Activated effector memory CD4-positive, alpha-beta T cell treated with anti-CD3 and anti-CD28 coated beads, Interleukin-2, amount 50 U/mL, for 16 hours (primary cell): Measurements from ENCODE around the gene PHC2.

Experiments used
- DNase-seq: peaks from one replicate; pipeline ENCODE4 v3.0.0-alpha.2; 2020

Gene PHC2

DNA sequence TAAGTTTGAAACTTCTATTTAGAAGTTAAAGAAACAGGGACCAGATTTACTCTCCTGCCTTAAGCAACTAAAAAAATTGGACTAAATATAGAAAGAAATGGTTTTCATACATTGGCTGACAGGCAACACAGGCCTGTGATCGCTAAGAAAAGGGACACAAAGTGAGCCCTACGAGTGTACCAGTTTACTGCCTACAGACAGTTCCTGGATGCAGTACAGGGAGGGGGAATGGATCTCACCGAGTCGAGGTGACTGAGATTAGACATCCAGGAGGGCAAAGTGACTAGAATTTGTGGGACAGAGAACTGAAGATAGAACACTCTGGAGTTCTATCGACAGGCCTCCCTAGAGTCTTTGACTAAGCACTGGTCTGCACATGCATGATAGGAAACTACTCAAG is 16.0 kb downstream of the PHC2 start:
- DNase-seq: no peak

GRCh38 chr1:33410091-33410701 is 20.7 kb downstream of the PHC2 start:
- DNase-seq: no peak

- no peak for DNase-seq
Observed at GRCh38 chr1:33408093-33408436, 22.8 kb downstream of the PHC2 start.

DNA sequence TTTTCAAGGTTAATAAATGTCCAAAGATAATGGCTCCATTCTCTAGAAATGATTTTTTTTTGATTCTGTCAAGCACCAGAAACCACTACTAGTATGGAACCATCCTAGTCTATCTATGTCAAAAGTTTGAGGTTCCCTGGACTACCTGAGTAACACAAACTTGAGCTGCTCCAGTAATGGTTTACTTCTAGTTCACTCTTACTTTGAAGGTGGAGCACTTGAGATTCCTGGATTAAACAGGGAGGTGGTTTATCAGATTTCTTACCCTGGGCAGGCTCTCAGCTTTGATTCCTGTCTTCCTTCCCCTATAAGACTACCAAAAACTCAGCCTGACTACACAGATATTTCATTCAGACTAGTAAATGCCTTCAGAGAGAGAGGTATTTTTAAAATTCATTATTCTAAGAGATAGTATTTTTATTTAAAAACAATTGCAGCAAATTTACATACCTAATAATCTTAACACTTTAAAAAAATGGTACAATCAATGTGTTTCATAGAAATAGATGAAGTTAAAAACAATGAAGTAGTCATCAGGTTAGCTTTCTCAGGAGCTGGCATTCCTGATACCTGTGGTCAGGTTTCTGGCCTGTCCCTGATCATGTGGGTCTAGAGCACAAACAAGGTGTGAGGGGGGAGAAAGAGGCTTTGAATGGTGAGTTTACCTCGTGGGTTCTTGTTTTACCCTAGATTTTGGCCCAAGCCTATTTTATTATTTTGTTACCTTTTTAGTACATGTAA is 23.4 kb downstream of the PHC2 start:
- DNase-seq: no peak

GRCh38 chr1:33402206-33402605 is 28.7 kb downstream of the PHC2 start:
- no peak for DNase-seq

DNA sequence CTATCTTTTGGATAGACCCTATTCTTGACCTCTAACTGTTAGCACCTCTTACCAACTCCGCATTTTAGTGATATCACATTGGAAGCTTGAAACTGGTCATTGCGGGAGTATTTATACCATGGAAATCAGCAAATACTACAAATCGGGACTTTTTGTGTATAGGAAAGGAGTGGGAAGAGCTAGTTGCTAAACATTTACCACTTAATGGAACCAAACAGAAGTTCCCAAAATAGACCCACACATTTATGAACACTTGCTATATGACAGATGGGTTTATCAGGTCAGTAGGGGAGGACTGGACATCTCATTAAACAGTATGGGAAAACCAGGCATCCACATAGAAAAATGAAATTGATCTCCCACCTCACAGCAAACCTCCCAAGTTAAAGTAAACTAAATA is 29.4 kb downstream of the PHC2 start:
- DNase-seq: no peak

- DNase-seq: no peak
Observed at GRCh38 chr1:33400153-33400911, 30.6 kb downstream of the PHC2 start.

DNA sequence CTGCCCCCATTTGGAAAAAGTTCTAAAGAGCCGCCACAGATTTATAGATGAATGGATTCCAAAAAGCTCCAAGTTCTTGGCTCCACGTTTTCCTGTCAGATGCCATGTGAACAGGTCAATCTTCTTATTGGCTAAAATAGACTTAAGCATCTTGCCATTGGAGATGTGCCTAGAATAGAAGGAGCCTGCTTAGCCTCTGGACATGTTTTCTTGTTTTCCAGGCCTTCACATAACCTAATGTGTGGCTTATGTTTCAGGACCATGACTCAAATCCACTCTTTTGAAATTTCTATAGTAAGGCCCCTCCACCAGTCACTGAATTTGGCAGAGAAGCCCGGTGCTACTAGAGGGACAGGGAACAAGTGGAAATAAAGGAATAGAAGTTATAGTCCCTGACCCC is 31.5 kb downstream of the PHC2 start:
- no peak for DNase-seq

DNA sequence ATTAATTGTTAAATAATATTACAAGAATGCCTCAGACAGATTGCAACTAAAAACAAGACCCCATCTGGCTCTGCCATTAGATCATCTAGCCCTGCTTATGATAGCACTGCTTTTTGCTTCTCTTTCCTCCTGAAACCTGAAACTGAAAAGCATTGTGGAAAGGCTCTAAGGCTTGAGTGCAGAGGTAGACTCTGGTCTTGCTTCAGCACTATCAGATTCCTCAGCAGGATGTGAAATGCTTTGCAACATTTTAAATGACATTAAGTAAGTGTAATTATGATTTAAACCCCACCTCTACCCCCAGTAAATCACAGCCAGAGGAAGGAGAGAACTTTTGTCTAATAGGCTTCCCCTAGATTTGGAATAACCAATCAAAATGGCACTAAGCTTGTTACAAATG is 32.9 kb downstream of the PHC2 start:
- DNase-seq: no peak

DNA sequence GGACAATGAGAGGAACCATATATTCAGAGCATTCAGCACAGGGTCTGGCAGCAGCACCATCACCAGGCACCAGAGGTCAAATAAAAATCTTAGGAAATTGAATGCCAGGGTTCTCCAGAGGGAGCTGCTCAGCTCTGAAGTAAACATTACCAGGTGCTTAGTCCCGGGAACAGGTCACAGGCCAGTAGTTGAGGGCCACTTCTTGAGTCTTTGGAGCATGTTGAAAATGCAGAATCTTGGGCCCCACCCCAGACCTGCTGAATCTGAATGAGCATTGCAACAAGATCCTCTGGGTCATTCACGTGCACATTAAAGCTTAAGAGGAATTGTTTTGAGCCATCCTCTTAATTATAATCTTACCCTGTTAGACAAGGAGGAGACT is 33.8 kb downstream of the PHC2 start:
- no peak for DNase-seq

- no peak for DNase-seq
Observed at GRCh38 chr1:33396188-33397124, 34.4 kb downstream of the PHC2 start.

- DNase-seq: no peak
Observed at GRCh38 chr1:33394770-33395169, 36.1 kb downstream of the PHC2 start.

GRCh38 chr1:33393991-33394390 is 36.9 kb downstream of the PHC2 start:
- DNase-seq: no peak

GRCh38 chr1:33393524-33393923 is 37.4 kb downstream of the PHC2 start:
- no peak for DNase-seq

DNA sequence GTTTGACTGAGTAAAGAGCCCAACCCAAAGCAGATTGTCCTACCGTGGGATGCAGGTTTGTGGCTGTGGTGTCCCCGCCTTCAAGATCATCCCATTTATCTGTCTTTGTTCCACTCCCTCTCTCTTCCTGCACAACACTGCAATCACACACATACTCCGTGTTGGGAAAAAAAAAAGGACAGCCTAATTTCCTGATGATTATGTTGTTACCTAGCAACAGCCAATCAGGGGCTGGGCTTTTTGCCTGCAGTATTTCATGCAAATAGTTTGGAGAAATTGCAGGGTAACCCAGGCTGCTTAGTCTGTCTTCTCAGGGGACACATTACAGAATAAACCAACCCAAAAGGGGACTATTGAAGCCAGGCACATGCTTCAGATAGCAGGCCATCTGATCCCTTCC is 38.3 kb downstream of the PHC2 start:
- no peak for DNase-seq

GRCh38 chr1:33392206-33392605 is 38.7 kb downstream of the PHC2 start:
- no peak for DNase-seq

DNA sequence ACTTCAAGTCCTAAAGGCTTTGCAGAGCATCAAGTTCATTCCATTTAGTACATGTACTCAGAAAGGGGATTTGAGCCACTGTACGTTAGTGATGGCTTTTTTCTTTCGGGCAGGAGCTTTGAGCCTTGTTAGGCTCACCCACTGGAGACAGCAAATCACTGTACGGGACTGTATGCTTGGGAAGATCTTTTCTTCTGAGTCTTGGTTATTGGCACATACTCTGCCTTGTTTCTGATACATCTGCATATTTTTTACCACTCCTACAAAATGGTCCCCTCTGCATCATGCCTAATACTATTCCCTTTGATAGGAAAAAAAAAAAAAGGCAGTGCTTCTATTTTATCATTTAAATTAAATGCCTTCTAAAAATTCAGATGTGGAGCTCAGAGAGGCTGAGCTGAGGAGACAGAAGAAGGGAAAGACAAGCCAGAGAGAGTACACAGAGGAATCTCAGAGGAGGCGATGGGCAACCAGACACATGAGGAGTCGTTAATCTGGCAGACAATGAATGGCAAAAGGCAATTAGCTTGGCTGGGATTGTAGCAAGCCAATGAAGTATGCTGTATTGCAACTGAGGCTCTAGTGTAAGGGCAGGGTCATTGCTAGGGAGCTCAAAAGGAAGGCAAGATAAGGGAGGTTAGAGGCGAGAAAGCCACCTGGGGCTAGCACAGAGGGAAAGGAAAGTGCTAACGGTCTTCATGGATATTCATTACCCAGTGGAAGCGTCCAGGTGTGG is 39.4 kb downstream of the PHC2 start:
- no peak for DNase-seq

DNA sequence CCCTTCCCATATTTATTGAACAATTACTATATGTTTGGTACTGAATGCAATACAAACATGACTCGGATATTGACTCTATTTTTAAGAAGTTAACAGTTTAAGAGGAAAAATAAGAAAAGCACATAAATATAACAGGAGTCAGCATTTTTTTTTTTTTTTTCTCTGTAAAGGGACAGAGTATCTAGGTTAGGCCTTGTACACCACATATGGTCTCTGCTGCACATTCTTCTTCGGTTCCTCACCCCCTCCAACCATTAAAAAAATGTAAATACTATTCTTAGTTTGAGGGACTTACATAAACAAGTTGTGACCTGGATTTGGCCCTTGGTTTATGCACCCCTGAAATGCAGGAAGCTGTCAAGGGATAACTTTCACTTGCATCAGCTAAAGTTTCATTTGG is 40.4 kb downstream of the PHC2 start:
- DNase-seq: no peak

GRCh38 chr1:33388805-33389771 is 41.8 kb downstream of the PHC2 start:
- DNase-seq: no peak

GRCh38 chr1:33387625-33388024 is 43.3 kb downstream of the PHC2 start:
- no peak for DNase-seq

DNA sequence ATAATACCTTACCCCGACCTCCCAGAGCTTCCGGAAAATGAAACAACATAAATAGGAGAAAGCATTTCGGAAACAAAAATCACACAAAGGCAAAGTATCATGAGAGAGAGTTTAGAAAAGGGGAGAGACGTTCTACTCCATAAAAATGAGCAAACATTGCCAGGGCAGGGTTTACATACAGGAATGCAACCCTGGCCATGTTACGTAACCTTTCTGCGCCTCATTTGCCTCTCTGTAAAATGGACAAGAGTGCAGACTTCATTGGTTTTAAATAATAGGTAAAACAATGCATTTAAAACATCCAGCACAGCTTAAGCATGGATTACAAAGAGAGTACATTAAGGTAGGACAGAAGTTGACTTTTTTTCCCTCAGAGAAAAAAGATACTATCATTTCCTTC is 45.6 kb downstream of the PHC2 start:
- no peak for DNase-seq
